Measurements from ENCODE around the gene MRM2. TPM values are rescaled to one million over a fixed set of nuclear protein-coding genes. Genes with fewer than 3 reads are reported as not detected.

The MRM2 gene
- total RNA-seq, 6 experiments from 2014 or later, result 9.5 to 14.6 (median 11.5) TPM

DNA sequence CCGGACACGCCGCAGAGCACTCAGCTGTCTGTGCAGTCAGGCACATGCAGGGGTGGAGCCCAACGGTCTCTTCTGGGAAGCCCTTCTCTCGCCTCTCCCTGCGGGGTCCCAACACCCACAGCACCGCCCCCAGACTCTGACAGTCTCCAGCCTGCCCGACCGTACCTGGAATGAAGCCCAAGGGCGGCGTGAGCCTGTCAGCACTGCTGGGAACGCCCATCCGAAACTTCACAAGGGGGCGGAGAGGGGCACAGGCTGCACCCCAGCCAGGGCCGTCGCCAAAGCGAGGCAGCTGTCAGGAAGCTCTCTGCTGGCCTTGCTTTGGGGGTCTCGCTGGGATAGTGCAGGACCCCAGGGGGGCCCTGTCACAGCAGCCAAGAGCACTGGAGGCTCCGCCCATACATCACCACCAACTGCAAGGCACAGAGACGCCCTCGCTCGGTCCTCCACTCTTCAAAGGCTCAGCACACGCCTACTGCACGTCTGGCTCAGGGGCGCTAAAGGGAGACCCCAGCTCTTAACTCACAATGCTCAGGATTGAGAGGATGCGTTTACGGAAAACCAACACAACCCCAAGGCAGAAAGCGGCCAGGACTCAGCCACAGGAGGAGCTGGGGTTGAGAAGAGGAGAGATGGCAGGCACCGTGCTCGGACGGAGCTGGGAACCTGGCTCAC is 40.2 kb downstream of the MRM2 start:
- DNase-seq, result peak in 1 of 3 donors; percentile 40
- Histone ChIP-seq H3K4me1 (no peaks in the 10 kb centered on the region), H3K4me3 (no peak overlapping the region), H3K36me3 (no peaks in the 10 kb centered on the region), H3K27ac (no peak overlapping the region), H3K9me3 (no peaks in the 10 kb centered on the region), H3K27me3 (no peaks in the 10 kb centered on the region)
- intact Hi-C loops (cut with DNase I), result loop anchor here (10.0 kb wide), 1 partner anchor 617 kb away; no protein-coding TSS in a partner anchor
- TF ChIP-seq POLR2A (IDR thresholded peaks at IDR 0.05) (no peak), CTCF (IDR thresholded peaks at IDR 0.05) (no peak)
- ATAC-seq, result no peak
- WGBS (ENCODE audit: insufficient coverage, low coverage, low lambda C conversion rate, missing lambda C conversion rate), result 94% methylated on average over 9 of the region's 31 CpGs

DNA sequence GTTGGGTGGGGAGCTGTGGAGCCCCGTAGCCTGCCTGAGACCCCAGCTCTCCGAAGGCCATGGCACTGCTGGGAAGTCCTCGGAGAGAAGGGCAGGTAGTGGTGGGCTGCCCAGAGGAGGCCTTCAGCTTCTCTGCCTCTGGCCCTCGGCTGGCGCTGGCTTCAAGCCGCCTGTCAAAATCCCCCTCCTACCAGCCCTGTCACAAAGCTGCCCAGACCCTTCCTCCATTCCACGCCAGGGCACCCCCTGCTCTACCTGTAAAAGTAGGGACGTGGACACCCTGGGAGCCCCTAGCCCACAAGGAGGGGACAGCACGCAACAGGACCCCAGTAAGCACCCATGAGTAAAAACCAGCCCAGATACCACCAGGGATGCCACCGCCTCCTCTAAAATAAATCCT is 40.9 kb downstream of the MRM2 start:
- 100% methylated on average over 2 of the region's 10 CpGs for WGBS (ENCODE audit: insufficient coverage, low coverage, low lambda C conversion rate, missing lambda C conversion rate)
- no peak overlapping the region for H3K4me3 ChIP-seq
- H3K36me3 ChIP-seq, result no peaks in the 10 kb centered on the region
- H3K27ac ChIP-seq, result no peak overlapping the region
- DNase-seq, result peak in 1 of 3 donors; percentile 22
- ATAC-seq, result no peak
- H3K9me3 ChIP-seq, result no peaks in the 10 kb centered on the region
- intact Hi-C loops (cut with DNase I), result loop anchor here (10.0 kb wide), 1 partner anchor 616 kb away; no protein-coding TSS in a partner anchor
- TF ChIP-seq POLR2A (IDR thresholded peaks at IDR 0.05), result no peak
- no peak for TF ChIP-seq CTCF (IDR thresholded peaks at IDR 0.05)
- no peaks in the 10 kb centered on the region for H3K27me3 ChIP-seq
- no peaks in the 10 kb centered on the region for H3K4me1 ChIP-seq

GRCh38 chr7:2200584-2200980 is 41.4 kb downstream of the MRM2 start:
- peak in 1 of 3 donors; percentile 33 for DNase-seq
- Histone ChIP-seq H3K9me3 (no peaks in the 10 kb centered on the region), H3K27ac (no peak overlapping the region), H3K4me3 (no peak overlapping the region), H3K36me3 (no peaks in the 10 kb centered on the region), H3K27me3 (no peaks in the 10 kb centered on the region), H3K4me1 (no peaks in the 10 kb centered on the region)
- 80% methylated on average over 1 of the region's 18 CpGs for WGBS (ENCODE audit: insufficient coverage, low coverage, low lambda C conversion rate, missing lambda C conversion rate)
- intact Hi-C loops (cut with DNase I), result loop anchor here (10.0 kb wide), 1 partner anchor 616 kb away; no protein-coding TSS in a partner anchor
- no peak for ATAC-seq
- TF ChIP-seq CTCF (IDR thresholded peaks at IDR 0.05) (no peak), POLR2A (IDR thresholded peaks at IDR 0.05) (no peak)

GRCh38 chr7:2199956-2200583 is 41.9 kb downstream of the MRM2 start:
- no peak for TF ChIP-seq POLR2A (IDR thresholded peaks at IDR 0.05)
- TF ChIP-seq CTCF (IDR thresholded peaks at IDR 0.05), result no peak
- Histone ChIP-seq H3K27me3 (no peaks in the 10 kb centered on the region), H3K4me1 (no peaks in the 10 kb centered on the region), H3K27ac (no peak overlapping the region), H3K9me3 (no peaks in the 10 kb centered on the region), H3K4me3 (no peak overlapping the region), H3K36me3 (no peaks in the 10 kb centered on the region)
- 73% methylated on average over 3 of the region's 25 CpGs for WGBS (ENCODE audit: insufficient coverage, low coverage, low lambda C conversion rate, missing lambda C conversion rate)
- intact Hi-C loops (cut with DNase I), result loop anchor here (10.0 kb wide), 1 partner anchor 615 kb away; no protein-coding TSS in a partner anchor
- ATAC-seq (peak in 1 of 4 donors; percentile 12), DNase-seq (peak in 1 of 3 donors; percentile 31)

Data from right lobe of liver (tissue), 6 donors.